Bone marrow (tissue), 2 donors: ENCODE results near the gene ZNF764.
A peak's percentile ranks its signal among the peaks of the same experiment; 100 is the strongest.

Experiments used
- DNase-seq, 2 donors: peaks; one replicate each; lab custom pipeline; 2025; lab: John Stamatoyannopoulos, UW

The ZNF764 gene

DNA sequence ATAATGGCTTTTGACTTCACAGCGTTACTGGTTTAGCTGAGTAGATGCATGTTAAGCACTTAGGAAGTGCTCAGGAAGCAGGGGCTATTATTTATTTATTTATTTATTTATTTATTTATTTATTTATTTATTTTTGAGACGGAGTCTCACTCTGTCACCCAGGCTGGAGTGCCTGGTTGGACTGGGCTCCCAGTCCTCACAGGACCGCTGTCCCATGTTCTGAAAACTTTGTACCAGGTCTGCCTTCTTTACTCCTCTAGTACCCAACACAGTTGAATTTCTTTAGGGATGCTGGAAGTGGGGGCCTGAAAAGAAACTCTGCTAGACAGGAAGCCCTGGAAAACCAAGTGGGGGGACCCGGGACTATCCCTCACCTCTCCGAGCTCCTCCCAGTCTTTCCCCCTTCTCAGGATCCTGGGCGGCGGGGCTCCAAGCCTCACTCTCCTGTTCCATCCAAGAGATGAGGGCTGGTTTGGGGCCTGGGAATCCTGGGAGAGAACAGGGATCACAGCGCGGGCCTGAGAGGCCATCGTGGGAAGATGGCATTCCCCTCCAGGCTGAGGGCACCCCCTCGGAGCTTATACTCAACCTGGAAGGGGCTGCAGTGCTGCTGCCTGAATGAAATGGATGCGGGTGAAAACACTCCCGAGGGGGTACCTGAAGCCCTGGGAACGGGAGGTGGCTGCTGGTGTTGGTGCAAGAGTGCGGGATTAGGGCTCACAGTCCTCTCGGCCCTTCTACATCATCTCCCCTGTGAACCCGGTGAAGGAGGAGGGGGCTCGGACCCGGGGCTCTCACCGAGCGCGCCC lies 12.7 kb upstream of the ZNF764 start:
- DNase-seq: no peak

DNA sequence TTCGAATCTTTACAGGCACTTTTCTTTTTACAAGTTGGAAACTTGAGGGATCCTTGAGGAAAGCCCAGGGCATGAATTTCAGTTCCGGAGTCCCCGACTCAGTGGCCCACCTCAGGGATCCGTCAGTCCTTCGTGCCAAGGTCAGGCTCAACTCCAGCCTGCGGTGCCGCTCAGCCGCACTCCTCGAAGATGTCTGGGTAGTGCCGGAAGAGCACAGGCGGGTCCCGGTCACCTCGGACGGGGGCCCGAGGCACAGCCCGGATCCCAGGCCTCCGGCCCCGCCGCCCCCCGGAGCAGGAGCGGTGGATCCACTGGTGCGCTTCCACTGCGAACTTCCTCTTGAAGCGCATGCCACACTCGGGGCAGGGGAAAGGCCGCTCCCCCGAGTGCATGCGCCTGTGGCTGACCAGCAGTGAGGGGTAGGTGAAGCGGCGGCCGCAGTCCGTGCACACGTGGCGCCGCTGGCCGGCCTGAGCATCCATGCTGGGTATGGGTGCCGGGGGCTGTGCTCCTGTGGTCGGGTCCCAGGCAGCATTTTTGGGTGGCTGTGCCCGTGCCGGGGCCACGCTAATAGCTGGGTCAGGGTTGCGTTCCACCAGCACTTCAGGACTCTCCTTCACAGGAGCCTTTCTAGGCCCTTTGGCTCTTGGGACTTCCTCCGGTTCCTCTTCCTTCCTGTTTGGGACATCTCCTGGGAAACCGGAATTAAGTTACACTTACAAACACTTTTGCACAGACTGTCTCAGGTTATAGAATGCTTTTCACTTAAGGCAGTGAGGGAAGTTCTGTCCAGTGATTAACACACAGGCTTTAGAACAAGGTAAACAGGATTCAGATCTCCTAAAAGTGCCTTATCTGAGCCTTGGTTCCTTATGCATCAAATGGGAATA lies 11.8 kb upstream of the ZNF764 start:
- DNase-seq: no peak

DNA sequence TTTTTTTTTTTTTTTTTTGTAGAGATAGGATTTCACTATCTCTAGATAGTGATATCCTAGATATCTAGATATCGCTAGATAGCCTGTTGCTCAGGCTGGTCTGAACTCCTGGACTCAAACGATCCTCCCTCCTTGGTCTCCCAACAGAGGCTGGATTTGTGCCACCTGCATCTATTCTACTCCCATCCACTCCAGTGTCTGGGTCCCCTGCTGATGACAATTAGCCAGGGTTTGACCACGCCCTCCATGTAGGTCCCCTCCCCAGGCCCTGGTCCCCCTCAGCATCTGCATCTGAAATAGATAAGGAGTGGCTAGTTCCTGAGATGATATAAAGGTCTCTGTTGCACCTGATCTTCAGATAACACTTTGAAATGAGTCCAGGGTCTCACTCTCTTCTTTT lies 11.1 kb upstream of the ZNF764 start:
- no peak for DNase-seq

DNA sequence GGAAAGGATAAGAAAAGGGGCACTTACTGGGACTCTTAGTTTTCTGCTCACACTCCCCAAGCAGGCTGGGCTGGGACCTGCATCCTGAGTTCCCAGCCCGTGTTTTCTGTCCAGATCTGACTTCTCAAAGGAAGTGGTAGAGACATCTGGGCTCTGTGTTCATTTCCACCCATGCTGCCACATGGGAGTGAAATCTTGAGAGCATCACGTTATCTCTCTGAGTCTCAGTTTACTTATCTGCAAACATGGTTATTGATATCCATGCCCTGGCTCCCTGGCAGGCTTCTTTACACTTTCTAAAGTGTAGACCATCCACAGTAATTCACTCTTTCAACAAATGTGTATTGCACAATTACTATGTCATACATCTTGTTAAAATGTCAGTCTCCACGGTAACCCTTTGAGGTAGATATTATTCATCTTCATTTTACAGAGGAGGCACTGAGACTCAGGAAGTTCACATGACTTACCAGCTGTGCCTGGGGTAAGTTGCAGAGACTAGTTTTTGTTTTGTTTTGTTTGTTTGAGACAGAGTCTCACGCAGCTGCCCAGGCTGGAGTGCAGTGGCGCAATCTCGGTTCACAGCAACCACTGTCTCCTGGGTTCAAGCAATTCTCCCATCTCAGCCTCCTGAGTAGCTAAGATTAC lies 9.9 kb upstream of the ZNF764 start:
- DNase-seq: peak; percentile 18 to 95

DNA sequence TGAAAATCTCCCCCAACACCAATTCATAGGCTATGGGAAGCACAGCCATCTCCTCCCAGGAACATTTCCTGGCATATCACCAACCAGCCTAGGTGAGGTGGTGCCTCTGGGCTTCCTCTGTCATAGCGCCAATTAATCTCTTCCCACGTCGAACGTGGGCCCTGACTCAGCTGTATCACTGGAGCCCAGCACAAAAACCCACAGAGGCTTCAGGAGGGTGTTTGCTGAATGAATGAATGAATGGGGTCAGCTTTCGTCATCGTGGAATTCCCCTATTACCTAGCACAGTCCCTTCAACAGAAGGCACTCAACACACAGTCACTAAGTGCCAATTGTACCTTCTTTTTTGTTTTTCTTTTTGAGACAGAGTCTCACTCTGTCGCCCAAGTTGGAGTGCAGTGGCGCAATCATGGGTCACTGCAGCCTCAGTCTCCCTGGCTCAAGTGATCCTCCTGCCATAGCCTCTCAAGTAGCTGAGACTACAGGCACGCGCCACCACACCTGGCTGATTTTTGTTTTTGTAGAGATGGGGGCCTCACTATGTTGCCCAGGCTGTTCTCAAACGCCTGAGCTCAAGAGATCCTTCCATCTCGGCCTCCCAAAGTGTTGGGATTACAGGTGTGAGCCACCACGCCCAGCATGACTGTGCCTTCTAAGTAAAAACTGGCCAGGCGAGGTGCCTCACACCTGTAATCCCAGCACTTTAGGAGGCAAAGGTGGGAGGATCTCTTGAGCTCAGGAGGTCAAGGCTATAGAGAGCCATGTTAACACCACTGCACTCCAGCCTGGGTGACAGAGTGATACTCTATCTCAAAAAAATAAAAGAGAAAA lies 9.2 kb upstream of the ZNF764 start:
- peak in 1 of 2 donors; percentile 10 for DNase-seq

DNA sequence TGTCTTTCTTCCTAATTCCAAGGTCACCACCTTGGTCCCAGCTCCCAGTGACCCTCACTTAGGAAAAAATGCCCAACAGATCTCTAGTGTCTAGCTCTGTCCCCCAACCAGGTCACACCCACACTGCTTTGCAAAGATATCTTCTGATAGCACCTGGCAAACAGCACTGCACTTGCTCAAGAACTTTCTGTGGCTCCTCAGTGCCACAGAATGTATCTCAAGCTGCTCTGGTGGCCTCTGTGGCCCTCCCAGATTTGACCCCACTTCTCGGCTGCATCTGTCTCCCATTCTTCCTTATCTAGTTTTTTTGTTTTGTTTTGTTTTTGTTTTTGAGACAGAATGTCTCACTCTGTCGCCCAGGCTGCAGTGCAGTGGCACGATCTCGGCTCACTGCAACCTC lies 8.4 kb upstream of the ZNF764 start:
- no peak for DNase-seq

DNA sequence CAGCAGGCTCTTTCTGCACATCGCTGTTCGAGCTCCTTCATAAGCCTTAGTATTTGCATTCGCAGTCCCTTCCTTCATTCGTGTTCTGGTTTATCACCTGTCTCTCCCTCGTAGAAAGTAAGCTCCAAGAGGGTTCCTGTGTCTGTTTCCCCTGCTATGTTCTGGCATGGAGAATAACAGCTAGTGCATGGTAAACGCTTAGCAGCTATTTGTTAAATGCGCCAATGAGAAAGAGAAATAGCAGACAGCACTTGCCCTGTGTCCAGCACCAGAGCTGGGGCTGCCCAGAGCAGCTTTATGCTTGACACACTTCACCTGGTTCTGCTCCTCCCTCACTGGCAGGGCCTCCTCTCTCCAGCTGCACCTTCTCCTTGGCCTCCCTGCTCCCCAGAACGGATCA lies 7.8 kb upstream of the ZNF764 start:
- DNase-seq: no peak

DNA sequence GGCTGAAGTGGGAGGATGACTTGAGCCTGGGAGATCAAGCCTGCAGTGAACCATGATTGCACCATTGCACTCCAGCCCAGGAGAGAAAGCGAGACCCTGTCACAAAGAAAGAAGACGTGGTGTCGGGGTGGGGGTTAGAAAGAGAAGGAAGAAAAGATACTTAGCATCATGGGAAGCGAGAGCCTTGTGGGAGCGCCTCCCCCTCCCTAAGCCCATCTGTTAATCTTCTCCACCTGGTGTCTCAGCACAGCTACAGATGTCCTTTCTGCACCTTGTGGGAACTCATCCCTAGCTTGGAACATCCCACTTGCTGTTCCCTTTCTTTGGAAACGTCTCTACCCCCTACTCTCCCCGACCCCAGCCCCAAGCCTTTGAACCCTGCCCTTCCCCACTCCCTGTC lies 7.4 kb upstream of the ZNF764 start:
- no peak for DNase-seq

DNA sequence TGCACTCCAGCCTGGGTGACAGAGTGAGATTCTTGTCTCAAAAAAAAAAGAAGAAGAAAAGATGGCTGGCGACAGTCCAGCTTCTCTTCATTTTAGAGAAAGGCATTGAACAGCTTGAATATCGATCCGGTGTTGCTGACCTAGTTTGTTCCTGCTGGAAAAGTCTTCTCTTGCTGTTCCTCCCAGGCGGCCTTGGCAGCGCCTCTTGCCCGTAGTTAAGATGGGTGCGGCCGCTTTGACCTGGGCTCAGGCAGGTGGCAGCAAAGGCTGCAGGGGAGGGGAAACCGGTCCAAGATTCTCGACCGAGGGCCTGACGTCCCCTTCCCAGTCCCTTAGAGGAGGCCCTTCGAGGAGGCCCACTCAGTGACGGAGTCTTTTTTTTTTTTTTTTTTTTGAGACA lies 3.8 kb upstream of the ZNF764 start:
- no peak for DNase-seq

DNA sequence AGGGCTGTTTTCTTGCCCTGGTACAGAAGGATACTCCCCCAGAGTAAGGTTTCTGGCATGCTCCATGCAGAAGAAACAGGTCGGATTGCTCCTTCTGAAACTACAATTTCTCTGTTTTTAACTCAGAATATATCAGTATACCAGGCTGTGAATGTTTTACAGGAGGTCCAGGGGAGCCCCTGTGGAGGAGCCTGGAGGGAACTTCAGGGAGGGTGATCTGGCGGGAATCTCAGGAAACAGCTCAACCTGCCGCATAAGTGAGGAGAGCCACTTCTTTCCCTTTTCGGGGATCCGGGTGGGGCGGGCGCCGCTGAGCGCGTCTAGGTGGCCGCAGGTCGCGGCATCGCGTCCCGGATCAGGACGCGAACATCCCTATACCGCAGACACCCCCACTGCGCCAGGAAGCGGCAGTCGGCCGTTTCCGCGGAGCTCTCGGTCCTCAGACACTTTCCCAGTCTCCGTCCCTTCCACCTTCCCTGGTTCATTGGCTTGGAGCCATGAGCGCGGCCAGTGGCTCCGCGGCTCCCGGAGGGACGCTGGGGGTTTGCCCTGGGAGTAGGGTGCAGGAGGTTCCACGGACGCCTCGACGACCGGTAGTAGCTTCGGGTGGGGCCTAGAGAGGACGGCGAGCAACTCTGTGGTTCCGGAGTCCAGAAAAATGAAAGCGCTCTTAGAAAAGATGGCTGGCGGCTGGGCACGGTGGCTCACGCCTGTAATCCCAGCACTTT lies 3.1 kb upstream of the ZNF764 start:
- DNase-seq: peak; percentile 40 to 67

DNA sequence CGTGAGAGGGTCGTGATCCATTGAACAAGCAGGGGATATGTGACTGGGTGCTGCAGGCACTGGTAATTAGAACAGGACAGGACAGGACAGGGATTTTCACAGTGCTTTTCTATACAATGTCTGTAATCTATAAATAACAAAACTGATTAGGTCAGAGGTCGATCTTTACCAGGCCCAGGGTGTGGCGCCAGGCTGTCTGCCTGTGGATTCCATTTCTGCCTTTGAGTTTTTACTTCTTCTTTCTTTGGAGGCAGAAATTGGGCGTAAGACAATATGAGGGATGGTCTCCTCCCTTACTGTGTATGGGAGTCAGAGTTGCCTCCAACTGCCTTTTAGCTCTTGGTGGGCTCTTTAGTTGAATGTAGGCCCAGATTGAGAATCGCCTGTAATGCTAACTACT lies 1.5 kb upstream of the ZNF764 start:
- DNase-seq: no peak

DNA sequence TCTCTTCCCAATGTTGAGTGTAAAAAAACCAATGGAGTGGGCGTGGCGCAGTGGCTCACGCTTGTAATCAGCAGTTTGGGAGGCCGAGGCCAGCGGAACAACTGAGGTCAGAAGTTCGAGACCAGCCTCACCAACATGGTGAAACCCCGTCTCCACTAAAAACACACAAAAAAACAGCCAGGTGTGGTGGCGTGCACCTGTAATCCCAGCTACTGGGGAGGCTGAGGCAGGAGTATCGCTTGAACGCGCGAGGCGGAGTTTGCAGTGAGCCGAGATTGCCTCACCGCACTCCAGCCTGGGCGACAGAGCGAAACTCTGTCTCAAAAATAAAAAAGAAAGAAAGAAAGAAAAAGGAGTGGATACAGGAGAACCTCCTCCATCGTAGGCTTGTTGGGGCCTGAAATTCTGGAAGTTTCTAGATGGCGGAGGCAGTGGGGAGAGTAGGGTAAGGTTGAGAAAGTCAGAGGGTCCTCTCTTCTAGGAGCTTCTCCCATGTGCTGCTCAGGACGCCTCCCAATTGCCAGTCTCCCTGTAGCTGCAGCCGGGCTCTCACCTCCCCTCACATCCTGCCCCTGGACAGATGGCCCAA lies 709 bp upstream of the ZNF764 start:
- no peak for DNase-seq

DNA sequence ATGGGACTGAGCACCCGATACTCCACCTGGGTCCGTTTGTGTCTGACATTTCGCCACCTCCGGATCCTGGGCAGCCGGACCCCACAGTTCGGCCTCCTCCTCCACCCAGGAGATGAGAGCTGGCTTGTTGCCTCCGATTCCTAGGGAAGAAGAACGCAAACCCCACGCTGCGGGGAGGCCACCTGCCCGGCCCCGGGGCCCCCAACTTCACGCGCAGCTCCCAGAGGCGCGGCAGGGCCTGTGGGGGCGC lies 542 bp downstream of the ZNF764 start:
- DNase-seq: no peak

DNA sequence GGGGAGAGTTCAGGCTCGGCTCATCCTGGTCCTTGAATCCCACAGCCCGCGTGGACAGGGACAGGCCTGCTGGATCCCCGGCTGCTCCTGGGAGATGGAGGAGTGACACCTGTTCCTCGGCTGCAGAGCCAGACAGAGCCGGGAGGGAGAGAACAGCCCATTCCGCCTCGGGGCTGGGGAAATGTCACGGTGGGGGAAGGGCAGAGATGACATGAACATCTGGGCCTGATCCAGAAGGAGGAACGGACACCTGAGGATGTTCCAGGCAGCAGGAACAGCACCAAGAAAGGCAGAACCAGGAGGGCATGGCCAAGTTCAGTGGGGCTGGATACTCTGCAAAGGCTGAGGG lies 2.1 kb downstream of the ZNF764 start:
- no peak for DNase-seq

DNA sequence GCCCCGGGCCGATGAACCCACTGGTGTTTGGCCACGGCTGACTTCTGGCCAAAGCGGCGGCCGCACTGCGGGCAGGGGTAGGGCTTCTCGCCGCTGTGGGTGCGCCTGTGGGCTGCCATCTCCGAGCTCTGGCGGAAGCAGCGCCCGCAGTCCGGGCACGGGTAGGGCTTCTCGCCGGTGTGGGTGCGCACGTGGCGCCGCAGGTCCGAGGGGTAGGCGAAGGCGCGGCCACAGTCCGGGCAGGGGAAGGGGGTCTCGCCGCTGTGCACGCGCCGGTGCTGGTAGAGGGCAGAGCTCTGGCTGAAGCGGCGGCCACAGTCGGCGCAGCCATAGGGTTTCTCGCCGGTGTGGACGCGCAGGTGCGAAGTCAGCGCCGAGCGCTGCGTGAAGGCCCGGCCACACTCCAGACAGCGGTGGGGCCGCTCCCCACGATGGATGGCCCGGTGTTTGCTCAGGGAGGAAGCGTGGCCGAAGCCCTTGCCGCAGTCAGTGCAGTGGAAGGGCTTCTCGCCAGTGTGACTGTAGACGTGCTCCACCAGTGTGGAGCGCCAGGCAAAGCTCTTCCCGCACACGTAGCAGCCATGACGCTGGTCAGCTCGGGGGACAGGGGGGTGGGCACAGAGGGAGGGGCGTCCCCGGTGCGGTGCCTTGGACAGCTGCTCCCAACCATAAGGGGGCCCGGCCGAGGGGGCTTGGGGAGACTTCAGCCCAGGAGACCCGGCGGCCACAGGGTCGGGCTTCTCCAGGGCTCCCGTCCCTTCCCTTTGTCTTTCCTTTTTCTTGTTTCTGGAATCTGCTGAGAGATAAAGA lies 2.7 kb downstream of the ZNF764 start:
- DNase-seq: no peak

DNA sequence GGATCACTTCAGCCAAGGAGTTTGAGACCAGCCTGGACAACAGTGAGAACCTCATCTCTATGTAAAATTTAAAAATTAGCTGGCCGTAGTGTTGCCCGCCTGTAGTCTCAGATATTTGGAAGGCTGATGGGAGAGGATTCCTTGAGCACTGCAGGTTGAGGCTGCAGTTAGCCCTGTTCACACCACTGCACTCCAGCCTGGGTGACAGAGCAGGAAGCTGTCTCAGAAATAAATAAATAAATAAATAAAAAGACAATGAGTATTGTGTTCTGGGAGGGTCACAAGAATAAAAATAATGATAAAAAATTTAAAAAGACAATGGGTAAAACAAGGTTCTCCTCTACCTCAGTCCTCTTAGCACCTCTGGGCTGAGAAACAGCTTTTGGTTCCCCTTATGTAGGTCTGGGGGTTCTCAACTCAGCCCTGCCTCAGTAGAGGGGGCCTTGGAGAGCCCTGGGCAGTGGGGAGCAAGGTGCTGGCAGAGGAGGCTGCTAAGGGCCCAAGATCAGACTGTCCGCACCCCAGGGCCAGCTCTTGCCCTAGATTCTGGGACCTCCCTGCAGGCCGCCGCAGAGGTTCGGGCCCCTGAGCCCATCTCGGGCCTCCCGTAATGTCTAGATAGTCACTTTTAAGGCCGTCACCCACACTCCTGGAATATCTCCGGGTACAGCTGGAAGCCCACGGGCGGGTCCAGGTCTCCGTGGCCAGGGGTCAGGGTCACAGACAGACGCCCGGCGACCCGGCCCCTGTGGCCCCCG lies 3.4 kb downstream of the ZNF764 start:
- DNase-seq: no peak

DNA sequence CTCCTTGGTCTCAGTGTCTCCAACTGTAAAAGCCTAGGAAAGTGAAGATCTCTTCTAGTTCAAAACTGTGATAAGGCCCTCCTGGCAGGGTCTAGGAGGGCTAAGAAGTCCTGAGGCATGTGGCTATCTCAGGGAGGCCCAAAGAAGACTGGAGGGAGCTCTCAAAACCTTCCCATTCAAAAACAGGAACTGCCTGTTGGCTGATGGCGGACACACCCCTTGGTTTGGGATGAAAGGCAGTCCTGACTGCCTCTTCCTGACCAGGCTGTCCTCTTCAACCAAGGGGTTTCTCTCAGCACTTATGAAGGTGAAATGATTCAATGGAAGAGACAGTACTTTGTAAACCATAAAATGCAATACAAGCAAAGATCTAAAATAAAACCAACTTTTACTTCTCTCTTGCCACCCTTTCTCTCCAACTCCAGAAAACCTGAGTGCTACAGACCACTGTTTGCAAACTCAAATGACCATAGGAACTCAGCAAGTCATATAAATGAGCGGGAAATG lies 4.7 kb downstream of the ZNF764 start:
- no peak for DNase-seq

DNA sequence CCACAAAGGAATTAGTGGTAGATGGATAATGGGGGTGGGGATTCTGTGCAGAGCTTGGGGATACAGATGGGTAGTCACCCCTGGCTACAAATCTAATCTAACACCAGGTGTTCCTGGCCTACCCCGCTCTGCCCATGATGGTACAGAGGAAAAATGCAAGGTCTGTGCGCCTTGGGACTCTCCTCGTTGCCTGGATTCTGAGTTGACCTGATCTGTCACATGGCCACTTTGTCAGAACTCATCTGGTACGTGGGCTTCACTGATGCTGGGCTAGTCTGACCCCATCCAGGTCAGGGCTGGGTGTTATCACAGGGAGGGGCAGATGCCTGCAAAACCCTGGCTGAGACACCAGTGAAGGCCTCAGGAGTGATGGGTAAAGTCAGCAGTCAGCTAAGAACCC lies 5.2 kb downstream of the ZNF764 start:
- no peak for DNase-seq

DNA sequence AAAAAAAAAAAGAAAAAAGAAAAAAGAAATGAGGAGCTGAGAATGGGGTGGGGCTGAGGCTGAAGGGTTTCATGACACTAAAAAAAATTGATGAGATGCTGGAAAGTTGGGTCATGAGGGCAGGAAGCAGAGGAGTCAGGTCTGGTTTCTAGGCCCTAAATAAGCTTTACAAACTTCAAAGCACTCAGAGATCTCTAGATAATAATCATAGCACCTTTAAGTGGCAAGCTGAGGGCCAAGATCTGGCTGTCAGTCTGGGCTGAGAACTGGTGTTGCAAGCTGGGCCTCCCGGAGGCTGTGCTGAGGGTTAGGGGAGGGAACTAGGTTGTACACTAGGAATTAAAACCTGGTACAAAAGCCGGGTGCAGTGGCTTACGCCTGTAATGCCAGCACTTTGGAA lies 6.4 kb downstream of the ZNF764 start:
- no peak for DNase-seq
